ENCODE measurements around the gene SPATA31E1.

DNA sequence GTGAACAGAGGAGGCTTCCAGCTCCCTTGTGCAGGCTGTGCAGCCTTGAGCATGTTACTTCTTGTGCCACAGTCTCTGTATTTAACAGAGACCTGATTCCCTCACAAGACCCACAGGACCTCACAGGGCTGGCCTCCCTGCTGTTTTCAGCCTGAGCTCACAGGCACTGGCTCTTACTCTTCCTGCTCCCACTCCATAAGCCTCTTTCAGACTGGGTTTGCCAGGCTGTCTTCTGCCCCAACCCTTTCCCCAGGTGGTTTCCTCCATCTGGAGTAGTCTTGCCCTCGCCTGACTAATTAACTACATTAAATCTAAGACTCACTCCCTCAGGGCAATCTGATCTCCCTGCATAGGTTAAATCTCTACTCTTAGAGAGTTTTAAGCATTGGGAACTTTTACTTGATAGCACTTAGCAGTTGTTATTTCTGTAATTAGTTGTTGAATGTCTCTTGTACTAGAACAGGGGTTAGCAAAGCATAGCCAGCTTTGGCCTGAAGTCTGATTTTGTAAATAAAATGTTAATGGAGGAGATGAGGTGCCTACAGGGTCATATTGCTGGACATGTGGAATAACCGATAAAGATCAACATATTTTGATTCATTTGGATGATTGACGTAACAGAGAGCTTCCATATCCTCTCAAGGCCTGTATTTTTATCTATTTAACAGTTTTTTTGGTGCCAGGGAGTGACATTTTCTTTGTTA, 28.6 kb upstream of the SPATA31E1 start:
- TF ChIP-seq EZH2phosphoT487 (IDR thresholded peaks at IDR 0.05; ENCODE audit: borderline replicate concordance, low read depth): no peak
- TF ChIP-seq ELF1 (IDR thresholded peaks at IDR 0.05): no peak
- TF ChIP-seq SMC3 (IDR thresholded peaks at IDR 0.05; ENCODE audit: low read depth, low read length): no peak
